HCT116 (cell line): ENCODE data around the gene SLC12A8. TPM values are rescaled to one million over a fixed set of nuclear protein-coding genes. Genes with fewer than 3 reads are reported as not detected.

Source experiments
- ATAC-seq: fragments of 200-7000 bp; cut with Tn5 transposase; 2 replicates; pipeline ENCODE4 v1.9.1; 2020; ENCODE audit warnings: mild to moderate bottlenecking, moderate library complexity
- BruUV-seq: library from RNA; stranded (reverse); fragments of 400-500 nt; replicated peaks from 2 replicates; lab custom pipeline; 2021; lab: Mats Ljungman, UMichigan
- CTCF ChIA-PET: fragments of 300-600 bp; sonication (Branson Sonifier 250); formaldehyde crosslinking; loops from one replicate; lab custom pipeline; 2021; ENCODE audit warnings: antibody characterized with exemption; lab: Charles Lee
- POLR2A ChIA-PET: fragments of 300-600, 350-600 bp; sonication (Branson Sonifier 250); formaldehyde crosslinking; loops from one replicate; lab custom pipeline; 2021; ENCODE audit warnings: antibody characterized with exemption; lab: Charles Lee
- RAD21 ChIA-PET, 2 experiments: fragments of 300-600 bp; sonication (Branson Sonifier 250); formaldehyde crosslinking; loops; one replicate each; lab custom pipeline; 2023; ENCODE audit warnings: low total read pairs in 2 of 2; ENCODE audit not compliant: uncharacterized antibody in 2 of 2, unreplicated experiment in 2 of 2, low non-redundant PET in 1 of 2; lab: Charles Lee
- DNase-seq: peaks from one replicate; pipeline ENCODE4 v3.0.0-alpha.2; 2010; ENCODE audit warnings: low read depth, low spot score
- H2AFZ ChIP-seq: fragments of 200-600 bp; shearing (Covaris generic), sonication (generic); 2 replicates; pipeline ENCODE4 v1.6.1; 2017; ENCODE audit warnings: low read depth, mixed run types, mixed read lengths, antibody characterized with exemption, low read length; ENCODE audit not compliant: poor library complexity, severe bottlenecking
- H3K27ac ChIP-seq: 2 replicates; pipeline ENCODE4 v1.5.1; 2012; ENCODE audit warnings: low read depth, low read length
- H3K27me3 ChIP-seq: fragments of 200-600 bp; sonication (generic); 2 replicates; pipeline ENCODE4 v1.6.1; 2016; ENCODE audit warnings: mixed run types, low read length, mixed read lengths; ENCODE audit not compliant: insufficient read depth
- H3K36me3 ChIP-seq, 2 experiments: fragments of 200-500 bp in 1 of 2; fragments of 200-600 bp in 1 of 2; sonication (Bioruptor generic) in 1 of 2; sonication (generic) in 1 of 2; 2 replicates each; pipeline versions ENCODE4 v1.5.1 to v1.6.1; 2014 to 2016; ENCODE audit warnings: low read length in 2 of 2, inconsistent platforms in 1 of 2, mixed read lengths in 1 of 2, mixed run types in 1 of 2; ENCODE audit not compliant: insufficient read depth in 2 of 2, control insufficient read depth in 1 of 2
- H3K4me1 ChIP-seq, 2 experiments: fragments of 200-600 bp in 1 of 2; sonication (generic) in 1 of 2; 2 replicates each; pipeline versions ENCODE4 v1.5.1 to v1.6.1; 2012 to 2017; ENCODE audit warnings: low read length in 2 of 2, inconsistent platforms in 1 of 2, mild to moderate bottlenecking in 1 of 2, mixed read lengths in 1 of 2, mixed run types in 1 of 2, moderate library complexity in 1 of 2; ENCODE audit not compliant: insufficient read depth in 2 of 2, control insufficient read depth in 1 of 2
- H3K4me2 ChIP-seq: fragments of 200-600 bp; sonication (generic); 2 replicates; pipeline ENCODE4 v1.6.1; 2017; ENCODE audit warnings: mixed run types, low read length, mixed read lengths
- H3K4me3 ChIP-seq, 2 experiments: fragments of 200-600 bp in 1 of 2; sonication (generic) in 1 of 2; replicated peaks in 1 of 2; 2 replicates each; pipeline ENCODE4 v1.5.1; 2011 to 2016; ENCODE audit warnings: low read length in 2 of 2, control low read depth in 1 of 2, low read depth in 1 of 2, mild to moderate bottlenecking in 1 of 2, mixed read lengths in 1 of 2, mixed run types in 1 of 2
- H3K79me2 ChIP-seq: fragments of 200-600 bp; sonication (generic); 2 replicates; pipeline ENCODE4 v1.6.1; 2017; ENCODE audit warnings: mild to moderate bottlenecking, mixed run types, low read length, moderate library complexity, mixed read lengths; ENCODE audit not compliant: insufficient read depth
- H3K9ac ChIP-seq: fragments of 200-600 bp; sonication (generic); 2 replicates; pipeline ENCODE4 v1.6.1; 2016; ENCODE audit warnings: low read length, mixed read lengths
- H3K9me2 ChIP-seq: fragments of 200-600 bp; sonication (generic), shearing (Covaris generic); 2 replicates; pipeline ENCODE4 v1.6.1; 2017; ENCODE audit warnings: mixed run types, mild to moderate bottlenecking, moderate library complexity; ENCODE audit not compliant: insufficient read depth
- H3K9me3 ChIP-seq, 2 experiments: fragments of 200-500 bp in 1 of 2; fragments of 200-600 bp in 1 of 2; sonication (Bioruptor generic) in 1 of 2; sonication (generic) in 1 of 2; 2 replicates each; pipeline ENCODE4 v1.6.1; 2014 to 2017; ENCODE audit warnings: low read length in 2 of 2, mixed read lengths in 2 of 2, inconsistent platforms in 1 of 2, low read depth in 1 of 2, mild to moderate bottlenecking in 1 of 2, mixed run types in 1 of 2, moderate library complexity in 1 of 2; ENCODE audit not compliant: control insufficient read depth in 1 of 2, insufficient read depth in 1 of 2
- H4K20me1 ChIP-seq: fragments of 200-600 bp; sonication (generic), shearing (Covaris generic); 2 replicates; pipeline ENCODE4 v1.6.1; 2017; ENCODE audit warnings: mixed run types, mild to moderate bottlenecking, moderate library complexity; ENCODE audit not compliant: insufficient read depth
- ATF3 ChIP-seq: IDR thresholded peaks from 2 replicates; pipeline ENCODE4 v1.6.1; 2012
- EGR1 ChIP-seq: IDR thresholded peaks from 2 replicates; pipeline ENCODE4 v1.6.1; 2012; ENCODE audit warnings: low read depth
- EZH2 ChIP-seq: fragments of 200-600 bp; sonication (generic); IDR thresholded peaks from 2 replicates; pipeline ENCODE4 v1.6.1; 2017; ENCODE audit warnings: antibody characterized with exemption, mixed run types
- EZH2phosphoT487 ChIP-seq: fragments of 200-600 bp; IDR thresholded peaks from 2 replicates; pipeline ENCODE4 v1.6.1; 2018; ENCODE audit warnings: antibody characterized with exemption, borderline replicate concordance
- JUND ChIP-seq: IDR thresholded peaks from 2 replicates; pipeline ENCODE4 v1.6.1; 2012
- POLR2AphosphoS5 ChIP-seq: IDR thresholded peaks from 2 replicates; pipeline ENCODE4 v1.6.1; 2011; ENCODE audit warnings: mild to moderate bottlenecking, low read depth, low read length, moderate library complexity
- RAD21 ChIP-seq: IDR thresholded peaks from 2 replicates; pipeline ENCODE4 v1.6.1; 2012; ENCODE audit warnings: low read depth, mild to moderate bottlenecking
- REST ChIP-seq: IDR thresholded peaks from 2 replicates; pipeline ENCODE4 v1.6.1; 2012; ENCODE audit warnings: low read depth
- SIN3A ChIP-seq: IDR thresholded peaks from 2 replicates; pipeline ENCODE4 v1.6.1; 2012; ENCODE audit warnings: low read depth
- ZNF274 ChIP-seq: fragments of 200-500 bp; sonication (Bioruptor generic); IDR thresholded peaks from 2 replicates; pipeline ENCODE4 v1.6.1; 2014; ENCODE audit warnings: mild to moderate bottlenecking, low read depth, low read length, inconsistent platforms
- intact Hi-C: fragments of 100-400 bp; cut with micrococcal nuclease; formaldehyde crosslinking; loops from 2 replicates; pipeline ENCODE4 v1.10.0; 2022
- total RNA-seq: library from RNA; stranded (reverse); gene quantifications from one replicate; pipeline ENCODE4 v1.2.1, GENCODE V29; 2021; ENCODE audit not compliant: unreplicated experiment
- TF ChIP-seq, protein P1 (sequence below): IDR thresholded peaks from 2 replicates; pipeline ENCODE4 v1.6.1; 2012

The SLC12A8 gene
- total RNA-seq, 1 experiment from 2014 or later: 19.9 TPM

DNA sequence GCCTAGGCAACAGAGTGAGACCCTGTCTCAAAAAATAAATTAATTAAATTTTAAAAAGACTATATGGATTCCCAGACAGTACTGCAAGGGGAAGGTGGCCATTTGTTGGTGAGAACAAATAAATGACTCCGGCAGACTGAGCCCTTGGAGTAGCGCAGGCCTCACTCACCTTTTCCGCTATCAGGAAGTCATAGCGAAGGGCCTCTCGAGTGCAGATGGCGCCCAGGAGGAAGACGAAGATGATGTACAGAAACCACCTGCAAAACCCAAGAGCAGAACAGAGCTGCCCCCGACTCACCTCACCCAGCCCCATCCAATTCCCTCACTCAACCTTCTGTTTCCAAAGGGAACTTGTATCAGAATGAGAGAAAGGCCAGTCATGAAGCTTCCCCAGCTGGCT lies 93.9 kb downstream of the SLC12A8 start (continued):
- no peak for TF ChIP-seq REST
- no peak for TF ChIP-seq EGR1
- no peak for TF ChIP-seq POLR2AphosphoS5
- TF ChIP-seq EZH2phosphoT487: no peak
- TF ChIP-seq EZH2: no peak
- no peak for TF ChIP-seq ATF3
- TF ChIP-seq SIN3A: no peak

DNA sequence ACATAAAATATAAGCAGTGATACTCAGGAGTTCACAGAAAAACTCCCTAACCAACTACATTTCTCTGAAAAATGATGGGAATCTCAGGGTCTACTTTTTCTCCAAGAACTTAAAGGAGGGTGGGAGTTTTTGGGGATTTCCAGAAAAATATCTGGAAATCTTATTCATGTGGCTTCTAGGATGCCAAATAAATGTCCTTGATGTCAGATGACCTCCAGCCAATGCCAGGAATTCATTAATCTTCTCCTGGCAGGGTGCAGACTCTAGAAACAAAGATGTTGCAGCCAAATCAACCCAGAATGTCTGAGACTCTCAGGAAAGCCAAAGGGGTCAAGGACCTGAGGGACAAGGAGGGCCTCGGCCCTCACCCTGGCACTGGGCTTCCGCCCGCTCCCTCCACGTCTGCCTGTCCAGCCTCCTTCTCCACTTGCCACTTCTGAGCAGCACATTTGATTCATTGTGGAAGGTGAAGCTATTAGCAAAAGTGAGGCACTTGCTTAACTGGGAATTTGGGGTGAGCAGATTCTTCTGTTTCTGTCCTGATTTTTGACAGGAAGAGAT lies 94.8 kb downstream of the SLC12A8 start:
- H3K4me2 ChIP-seq: no peak overlapping the region
- CTCF ChIA-PET: no interaction called here
- TF ChIP-seq RAD21 (no peak), ZNF274 (no peak), JUND (no peak)
- TF ChIP-seq, protein P1, sequence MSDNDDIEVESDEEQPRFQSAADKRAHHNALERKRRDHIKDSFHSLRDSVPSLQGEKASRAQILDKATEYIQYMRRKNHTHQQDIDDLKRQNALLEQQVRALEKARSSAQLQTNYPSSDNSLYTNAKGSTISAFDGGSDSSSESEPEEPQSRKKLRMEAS: no peak
- TF ChIP-seq, all 23 proteins: peak for 0
- RAD21 ChIA-PET: no interaction called here
- Histone ChIP-seq H3K9ac (no peak overlapping the region), H2AFZ (no peak overlapping the region), H3K9me2 (no peaks in the 10 kb centered on the region), H3K4me3 (no peak overlapping the region), H4K20me1 (no peaks in the 10 kb centered on the region), H3K36me3 (no peaks in the 10 kb centered on the region), H3K27ac (no peak overlapping the region), H3K9me3 (no peaks in the 10 kb centered on the region), H3K4me1 (no peaks in the 10 kb centered on the region), H3K27me3 (no peaks in the 10 kb centered on the region), H3K79me2 (no peaks in the 10 kb centered on the region)
- no peak for DNase-seq
- POLR2A ChIA-PET: no interaction called here
- BruUV-seq: no TSS peak
- no peak for ATAC-seq
- intact Hi-C loops: no loop called here
